Measurements from ENCODE around the gene NOS1. TPM values are rescaled to one million over a fixed set of nuclear protein-coding genes. Genes with fewer than 3 reads are reported as not detected.

The NOS1 gene
- total RNA-seq, 1 donor from 2014 or later, result 0.21 TPM

- H3K36me3 ChIP-seq, result peaks cover 90 to 98% of the 10 kb centered on the region in 2 donors
- no peak for TF ChIP-seq CTCF (IDR thresholded peaks at IDR 0.05)
- intact Hi-C loops (cut with DNase I), result no loop called here
These were observed 199.8 kb downstream of the NOS1 start for GRCh38 chr12:117161460-117162166.

GRCh38 chr12:117159674-117160073 is 201.8 kb downstream of the NOS1 start:
- Histone ChIP-seq H3K4me1 (no peaks in the 10 kb centered on the region), H3K27me3 (no peaks in the 10 kb centered on the region), H3K27ac (no peak overlapping the region), H3K36me3 (peaks cover 81 to 98% of the 10 kb centered on the region in 2 donors), H3K4me3 (no peak overlapping the region), H3K9me3 (no peaks in the 10 kb centered on the region)
- intact Hi-C loops (cut with DNase I), result loop anchor here (10.0 kb wide), 1 partner anchor 455 kb away; no protein-coding TSS in a partner anchor
- no peak for TF ChIP-seq CTCF (IDR thresholded peaks at IDR 0.05)
- no peak for DNase-seq (ENCODE audit: low spot score in 2 of 2)

More at GRCh38 chr12:117161460-117162166, 199.8 kb downstream of the NOS1 start:
- DNase-seq (ENCODE audit: low spot score in 2 of 2), result no peak
- Histone ChIP-seq H3K27ac (no peak overlapping the region), H3K4me3 (no peak overlapping the region), H3K9me3 (no peaks in the 10 kb centered on the region), H3K27me3 (no peaks in the 10 kb centered on the region), H3K4me1 (no peaks in the 10 kb centered on the region)

GRCh38 chr12:117158911-117159553 is 202.4 kb downstream of the NOS1 start:
- Histone ChIP-seq H3K4me3 (no peak overlapping the region), H3K36me3 (peaks cover 79 to 98% of the 10 kb centered on the region in 2 donors), H3K27me3 (no peaks in the 10 kb centered on the region), H3K9me3 (no peaks in the 10 kb centered on the region), H3K27ac (no peak overlapping the region), H3K4me1 (no peaks in the 10 kb centered on the region)
- DNase-seq (ENCODE audit: low spot score in 2 of 2), result no peak
- no peak for TF ChIP-seq CTCF (IDR thresholded peaks at IDR 0.05)
- intact Hi-C loops (cut with DNase I), result loop anchor here (10.0 kb wide), 1 partner anchor 454 kb away; no protein-coding TSS in a partner anchor

Other genes starting within 250 kb of the NOS1 start
- gene FBXO21, start 171.2 kb downstream of the NOS1 start, total RNA-seq, result 35.9 TPM

All from ascending aorta (tissue), 2 donors.